Central memory CD8-positive, alpha-beta T cell (primary cell): ENCODE data around the gene SORCS2.

Experiments used
- ATAC-seq: fragments of 150-1000 bp; cut with Tn5 transposase; replicated peaks from 2 replicates; pipeline ENCODE4 v1.10.0; 2022; ENCODE audit warnings: mild to moderate bottlenecking, moderate FRiP score, moderate number of reproducible peaks; ENCODE audit not compliant: poor library complexity, severe bottlenecking; ENCODE audit errors: extremely low read depth
- DNase-seq, 2 donors: peaks; one replicate each; pipeline ENCODE4 v3.0.0; 2021; ENCODE audit warnings: low spot score in 2 of 2
- H3K27ac Mint-ChIP-seq: one replicate; pipeline ENCODE4 v1.8.0; 2022; ENCODE audit warnings: low read depth, mild to moderate bottlenecking, moderate library complexity, mixed read lengths
- H3K27me3 Mint-ChIP-seq: one replicate; pipeline ENCODE4 v1.8.0; 2022; ENCODE audit warnings: mixed read lengths
- H3K36me3 Mint-ChIP-seq: one replicate; pipeline ENCODE4 v1.8.0; 2022; ENCODE audit warnings: mild to moderate bottlenecking, moderate library complexity, mixed read lengths; ENCODE audit not compliant: insufficient read depth
- H3K4me1 Mint-ChIP-seq: one replicate; pipeline ENCODE4 v1.8.0; 2022; ENCODE audit warnings: mixed read lengths
- H3K4me3 Mint-ChIP-seq: one replicate; pipeline ENCODE4 v1.8.0; 2022; ENCODE audit warnings: mild to moderate bottlenecking, moderate library complexity, mixed read lengths
- H3K9me3 Mint-ChIP-seq: one replicate; pipeline ENCODE4 v1.8.0; 2022; ENCODE audit warnings: mixed read lengths

SORCS2 gene

DNA sequence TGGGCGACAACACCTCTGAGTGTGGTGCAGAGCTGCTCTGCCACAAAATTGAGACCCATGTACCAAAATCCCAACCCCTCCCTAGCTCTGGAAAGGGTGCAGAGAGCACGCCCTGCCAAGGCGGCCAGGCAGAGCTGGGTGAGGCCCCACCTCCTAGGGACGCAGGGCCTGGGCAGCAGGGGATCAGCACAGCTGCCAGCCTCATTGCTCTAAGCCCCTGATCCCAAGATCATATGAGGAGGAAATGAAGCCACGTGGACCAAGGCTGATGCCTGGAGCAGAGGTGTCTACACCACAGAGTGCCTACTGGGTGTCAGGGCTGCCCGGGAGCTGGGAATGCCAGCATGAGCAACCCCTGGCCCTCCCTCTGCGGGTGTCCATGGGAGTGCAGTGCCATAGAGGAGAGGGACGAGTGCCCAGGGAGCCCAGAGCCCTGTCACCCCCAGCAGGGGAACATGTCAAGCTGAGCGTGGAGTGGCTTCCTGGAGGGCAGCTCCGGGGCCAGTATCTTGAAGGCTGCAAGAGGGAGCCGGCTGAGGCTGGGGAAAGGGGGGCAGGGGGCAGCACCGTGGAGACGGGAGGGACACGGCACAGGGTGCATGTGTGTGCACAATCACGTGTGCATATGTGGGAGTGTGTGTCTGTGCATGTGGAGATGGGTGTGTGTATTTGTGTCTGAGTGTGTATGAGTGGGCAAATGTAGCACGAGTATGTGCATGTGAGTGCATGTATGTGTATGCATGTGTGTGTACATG lies 306.3 kb downstream of the SORCS2 start:
- Mint-ChIP-seq H3K27me3 (peaks cover 40% of the 10 kb centered on the region), H3K4me1 (no peaks in the 10 kb centered on the region), H3K27ac (no peak overlapping the region), H3K9me3 (no peaks in the 10 kb centered on the region), H3K4me3 (no peak overlapping the region), H3K36me3 (no peaks in the 10 kb centered on the region)
- DNase-seq: no peak
- no peak for ATAC-seq

- Mint-ChIP-seq H3K4me3 (no peak overlapping the region), H3K27ac (no peak overlapping the region), H3K27me3 (peaks cover 45% of the 10 kb centered on the region), H3K36me3 (no peaks in the 10 kb centered on the region), H3K4me1 (no peaks in the 10 kb centered on the region), H3K9me3 (no peaks in the 10 kb centered on the region)
- DNase-seq (no peak), ATAC-seq (no peak)
Measured at GRCh38 chr4:7499661-7500060, 307.3 kb downstream of the SORCS2 start.

- ATAC-seq (no peak), DNase-seq (no peak)
- no peak overlapping the region for H3K27ac Mint-ChIP-seq
Measured at GRCh38 chr4:7500404-7500803, 308.1 kb downstream of the SORCS2 start.

GRCh38 chr4:7501314-7501713 lies 309.0 kb downstream of the SORCS2 start:
- no peaks in the 10 kb centered on the region for H3K4me1 Mint-ChIP-seq
- DNase-seq: no peak

More at GRCh38 chr4:7500404-7500803, 308.1 kb downstream of the SORCS2 start:
- Mint-ChIP-seq H3K4me3 (no peak overlapping the region), H3K9me3 (no peaks in the 10 kb centered on the region), H3K4me1 (no peaks in the 10 kb centered on the region), H3K27me3 (peaks cover 53% of the 10 kb centered on the region), H3K36me3 (no peaks in the 10 kb centered on the region)

GRCh38 chr4:7501873-7502272 lies 309.5 kb downstream of the SORCS2 start:
- no peak for DNase-seq
- Mint-ChIP-seq H3K27ac (no peak overlapping the region), H3K4me3 (no peak overlapping the region), H3K4me1 (no peaks in the 10 kb centered on the region), H3K36me3 (no peaks in the 10 kb centered on the region), H3K27me3 (peaks cover 53% of the 10 kb centered on the region), H3K9me3 (no peaks in the 10 kb centered on the region)
- no peak for ATAC-seq

More at GRCh38 chr4:7501314-7501713, 309.0 kb downstream of the SORCS2 start:
- H3K4me3 Mint-ChIP-seq: no peak overlapping the region
- H3K27me3 Mint-ChIP-seq: peaks cover 53% of the 10 kb centered on the region
- no peak overlapping the region for H3K27ac Mint-ChIP-seq
- no peaks in the 10 kb centered on the region for H3K36me3 Mint-ChIP-seq
- no peaks in the 10 kb centered on the region for H3K9me3 Mint-ChIP-seq
- no peak for ATAC-seq

DNA sequence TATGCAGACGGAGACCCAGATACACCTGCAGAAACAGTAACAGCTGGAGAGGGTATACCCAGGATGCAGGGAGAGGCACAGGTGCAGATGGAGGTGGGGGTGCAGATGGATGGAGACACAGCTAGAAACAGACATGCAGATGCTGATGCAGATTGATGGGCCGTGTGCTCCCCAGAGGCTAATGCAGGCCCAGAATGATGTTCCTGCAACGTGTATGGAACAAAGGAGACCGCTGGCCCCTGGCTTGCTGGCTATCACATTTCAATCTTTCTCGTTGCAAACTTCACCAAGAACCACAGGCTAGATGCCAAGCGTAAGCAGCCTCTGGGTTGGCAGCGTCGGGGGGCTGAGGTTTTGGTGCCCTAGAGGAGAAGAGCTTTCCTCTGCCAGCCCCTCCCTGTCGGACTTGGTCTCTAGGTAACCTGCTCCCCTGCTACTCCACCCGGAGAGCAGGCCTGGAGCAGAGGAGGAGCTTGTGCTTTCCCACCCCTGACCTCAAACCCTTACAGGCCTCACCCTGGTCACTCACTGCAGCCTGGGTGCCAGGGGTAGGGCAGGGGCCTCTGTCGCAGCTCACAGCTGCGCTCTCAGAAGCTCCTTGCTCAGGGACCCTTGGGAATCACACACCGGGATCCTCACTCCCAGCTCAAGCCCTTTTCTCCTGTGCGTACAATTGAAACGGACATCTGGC lies 311.4 kb downstream of the SORCS2 start:
- no peaks in the 10 kb centered on the region for H3K9me3 Mint-ChIP-seq
- peaks cover 61% of the 10 kb centered on the region for H3K27me3 Mint-ChIP-seq
- no peak for DNase-seq
- peaks cover 6% of the 10 kb centered on the region for H3K4me1 Mint-ChIP-seq
- no peak for ATAC-seq
- H3K36me3 Mint-ChIP-seq: no peaks in the 10 kb centered on the region
- no peak overlapping the region for H3K27ac Mint-ChIP-seq
- H3K4me3 Mint-ChIP-seq: no peak overlapping the region

GRCh38 chr4:7505116-7505900 lies 313.0 kb downstream of the SORCS2 start:
- H3K27ac Mint-ChIP-seq: no peak overlapping the region
- DNase-seq (no peak), ATAC-seq (no peak)
- no peaks in the 10 kb centered on the region for H3K36me3 Mint-ChIP-seq
- H3K27me3 Mint-ChIP-seq: peaks cover 63% of the 10 kb centered on the region
- H3K4me1 Mint-ChIP-seq: peaks cover 6% of the 10 kb centered on the region
- H3K4me3 Mint-ChIP-seq: no peak overlapping the region
- H3K9me3 Mint-ChIP-seq: no peaks in the 10 kb centered on the region

GRCh38 chr4:7506119-7506518 lies 313.8 kb downstream of the SORCS2 start:
- no peak overlapping the region for H3K4me3 Mint-ChIP-seq
- H3K9me3 Mint-ChIP-seq: no peaks in the 10 kb centered on the region
- H3K36me3 Mint-ChIP-seq: no peaks in the 10 kb centered on the region
- ATAC-seq (no peak), DNase-seq (no peak)
- H3K4me1 Mint-ChIP-seq: peaks cover 6% of the 10 kb centered on the region
- no peak overlapping the region for H3K27ac Mint-ChIP-seq
- peaks cover 71% of the 10 kb centered on the region for H3K27me3 Mint-ChIP-seq

DNA sequence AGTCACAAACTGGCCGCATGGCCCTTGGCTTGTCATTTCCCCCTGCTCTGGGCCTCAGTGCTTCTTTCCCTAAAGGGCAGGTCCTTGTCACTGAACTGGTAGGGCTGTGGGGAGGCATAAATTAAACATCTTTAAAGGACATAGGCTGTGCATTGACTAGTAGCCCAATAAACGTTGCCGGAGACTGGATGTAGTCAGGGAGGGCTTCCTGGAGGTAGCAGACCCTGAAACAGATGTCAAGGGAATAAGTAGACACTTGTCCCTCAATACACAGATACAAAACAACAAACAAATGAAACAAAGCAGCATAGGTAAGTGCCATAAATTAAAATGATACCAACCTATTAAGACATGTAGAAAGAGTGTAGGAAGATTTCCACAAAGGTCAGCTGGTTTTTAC lies 314.2 kb downstream of the SORCS2 start:
- no peaks in the 10 kb centered on the region for H3K36me3 Mint-ChIP-seq
- H3K9me3 Mint-ChIP-seq: no peaks in the 10 kb centered on the region
- peaks cover 76% of the 10 kb centered on the region for H3K27me3 Mint-ChIP-seq
- no peak for ATAC-seq
- no peak overlapping the region for H3K4me3 Mint-ChIP-seq
- H3K27ac Mint-ChIP-seq: no peak overlapping the region
- DNase-seq: no peak
- peaks cover 6% of the 10 kb centered on the region for H3K4me1 Mint-ChIP-seq

DNA sequence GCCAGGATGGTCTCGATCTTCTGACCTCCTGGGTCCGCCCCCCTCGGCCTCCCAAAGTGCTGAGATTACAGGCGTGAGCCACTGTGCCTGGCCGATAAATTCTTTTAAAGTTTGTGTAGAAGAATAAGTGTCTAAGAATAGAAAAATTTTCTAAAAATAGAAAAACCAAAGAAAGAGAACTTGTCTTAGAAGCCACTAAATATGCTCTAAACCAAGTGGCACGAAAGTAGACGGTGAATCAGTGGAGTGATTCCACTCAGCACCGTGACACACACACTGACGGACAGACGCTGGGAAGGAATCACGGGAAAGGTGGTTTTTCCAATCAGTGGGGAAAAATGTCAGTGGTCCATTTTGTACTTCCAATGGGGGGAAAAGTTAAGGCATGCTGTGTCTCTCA lies 315.0 kb downstream of the SORCS2 start:
- H3K27me3 Mint-ChIP-seq: peaks cover 74% of the 10 kb centered on the region
- no peaks in the 10 kb centered on the region for H3K9me3 Mint-ChIP-seq
- ATAC-seq (no peak), DNase-seq (no peak)
- no peak overlapping the region for H3K4me3 Mint-ChIP-seq
- peaks cover 6% of the 10 kb centered on the region for H3K4me1 Mint-ChIP-seq
- H3K27ac Mint-ChIP-seq: no peak overlapping the region
- no peaks in the 10 kb centered on the region for H3K36me3 Mint-ChIP-seq

DNA sequence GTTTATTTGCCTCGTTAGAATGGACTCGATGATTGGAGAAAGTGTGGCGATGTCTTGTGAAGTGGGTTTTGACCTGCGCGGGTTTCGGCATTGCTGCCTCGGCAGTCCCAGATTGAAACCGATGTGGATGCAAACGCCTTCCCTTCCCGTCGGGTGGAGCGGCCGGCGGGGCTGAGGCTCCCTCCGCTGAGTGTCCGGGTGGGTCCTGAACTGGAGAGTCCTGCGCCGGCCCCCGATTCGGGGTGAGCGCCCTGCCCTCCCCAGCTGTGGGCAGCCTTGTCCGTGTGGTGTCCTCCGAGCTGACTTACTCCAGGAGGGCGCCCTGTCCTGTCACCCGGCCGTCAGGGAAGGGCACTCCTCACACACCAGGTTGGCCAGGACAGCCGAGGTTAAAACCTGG lies 317.7 kb downstream of the SORCS2 start:
- peaks cover 6% of the 10 kb centered on the region for H3K4me1 Mint-ChIP-seq
- DNase-seq: no peak
- H3K36me3 Mint-ChIP-seq: no peaks in the 10 kb centered on the region
- H3K27me3 Mint-ChIP-seq: peaks cover 71% of the 10 kb centered on the region
- H3K27ac Mint-ChIP-seq: no peak overlapping the region
- H3K9me3 Mint-ChIP-seq: no peaks in the 10 kb centered on the region
- H3K4me3 Mint-ChIP-seq: no peak overlapping the region
- no peak for ATAC-seq

DNA sequence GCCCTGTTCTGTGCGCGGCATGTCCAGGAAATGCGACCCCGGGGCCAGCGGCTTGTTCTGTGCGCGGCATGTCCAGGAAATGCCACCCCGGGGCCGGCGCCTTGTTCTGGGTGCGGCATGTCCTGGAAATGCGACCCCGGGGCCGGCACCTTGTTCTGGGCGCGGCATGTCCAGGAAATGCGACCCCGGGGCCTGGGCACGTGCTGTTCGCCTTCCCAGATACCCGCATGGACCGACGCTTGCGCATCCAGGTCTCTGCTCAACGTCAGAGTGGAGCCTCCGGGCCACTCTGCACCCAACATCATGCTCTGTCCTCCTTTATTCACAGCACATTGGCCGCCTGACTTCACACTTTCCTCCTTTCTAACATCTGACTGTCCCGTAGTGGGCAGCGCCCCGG lies 318.2 kb downstream of the SORCS2 start:
- ATAC-seq (no peak), DNase-seq (no peak)
- peaks cover 68% of the 10 kb centered on the region for H3K27me3 Mint-ChIP-seq
- H3K36me3 Mint-ChIP-seq: no peaks in the 10 kb centered on the region
- no peak overlapping the region for H3K27ac Mint-ChIP-seq
- H3K4me1 Mint-ChIP-seq: peaks cover 6% of the 10 kb centered on the region
- no peaks in the 10 kb centered on the region for H3K9me3 Mint-ChIP-seq
- H3K4me3 Mint-ChIP-seq: no peak overlapping the region
